Right lobe of liver (tissue), 4 donors: ENCODE results near the gene PRSS27.

Experiments used
- POLR2A ChIP-seq: fragments of 450-650 bp; IDR thresholded peaks from one replicate; pipeline ENCODE4 v1.6.1; 2017; ENCODE audit warnings: antibody characterized with exemption, mild to moderate bottlenecking
- TF ChIP-seq, protein P1 (sequence below), 4 donors: fragments of 200-600 bp in 3 of 4; fragments of 450-650 bp in 1 of 4; IDR thresholded peaks; one replicate each; pipeline versions ENCODE4 v1.5.1 to v1.8.0; 2016 to 2022; ENCODE audit warnings: antibody characterized with exemption in 4 of 4, mild to moderate bottlenecking in 2 of 4
- donor health status: DM: no; HTN: no; CAD: no.
- donor health status: DM: no; HTN: no; CAD: no.
- donor health status: DM: no; HTN: yes; CAD: no.

GRCh38 chr16:2740476-2740875 lies 20.5 kb upstream of the PRSS27 start:
- no peak for TF ChIP-seq POLR2A
- TF ChIP-seq, protein P1, sequence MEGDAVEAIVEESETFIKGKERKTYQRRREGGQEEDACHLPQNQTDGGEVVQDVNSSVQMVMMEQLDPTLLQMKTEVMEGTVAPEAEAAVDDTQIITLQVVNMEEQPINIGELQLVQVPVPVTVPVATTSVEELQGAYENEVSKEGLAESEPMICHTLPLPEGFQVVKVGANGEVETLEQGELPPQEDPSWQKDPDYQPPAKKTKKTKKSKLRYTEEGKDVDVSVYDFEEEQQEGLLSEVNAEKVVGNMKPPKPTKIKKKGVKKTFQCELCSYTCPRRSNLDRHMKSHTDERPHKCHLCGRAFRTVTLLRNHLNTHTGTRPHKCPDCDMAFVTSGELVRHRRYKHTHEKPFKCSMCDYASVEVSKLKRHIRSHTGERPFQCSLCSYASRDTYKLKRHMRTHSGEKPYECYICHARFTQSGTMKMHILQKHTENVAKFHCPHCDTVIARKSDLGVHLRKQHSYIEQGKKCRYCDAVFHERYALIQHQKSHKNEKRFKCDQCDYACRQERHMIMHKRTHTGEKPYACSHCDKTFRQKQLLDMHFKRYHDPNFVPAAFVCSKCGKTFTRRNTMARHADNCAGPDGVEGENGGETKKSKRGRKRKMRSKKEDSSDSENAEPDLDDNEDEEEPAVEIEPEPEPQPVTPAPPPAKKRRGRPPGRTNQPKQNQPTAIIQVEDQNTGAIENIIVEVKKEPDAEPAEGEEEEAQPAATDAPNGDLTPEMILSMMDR (IDR thresholded peaks at IDR 0.05): no peak
